HL-60 (cell line): ENCODE results near the gene TTC34.

Experiments used
- DNase-seq, 2 experiments: peaks; one replicate each; pipeline ENCODE4 v3.0.0-alpha.2; 2010 to 2020; ENCODE audit warnings: low read depth in 1 of 2, low spot score in 1 of 2
- H3K27ac ChIP-seq: fragments of 250-450 bp; sonication (Bioruptor Pico); replicated peaks from 2 replicates; pipeline ENCODE4 v1.5.1; 2020; ENCODE audit warnings: mild to moderate bottlenecking, moderate library complexity
- H3K27me3 ChIP-seq: fragments of 250-450 bp; sonication (Bioruptor Pico); 2 replicates; pipeline ENCODE4 v1.5.1; 2021; ENCODE audit warnings: mild to moderate bottlenecking, moderate library complexity; ENCODE audit not compliant: insufficient read depth, poor library complexity, severe bottlenecking
- H3K4me3 ChIP-seq: replicated peaks from 2 replicates; pipeline ENCODE4 v1.5.1; 2011; ENCODE audit warnings: mild to moderate bottlenecking, control low read depth, low read length; ENCODE audit not compliant: insufficient read depth
- CTCF ChIP-seq: IDR thresholded peaks from one replicate; pipeline ENCODE4 v1.5.1; 2011; ENCODE audit warnings: low read length, control low read depth, inconsistent platforms; ENCODE audit not compliant: insufficient read depth
- GABPA ChIP-seq: IDR thresholded peaks from 2 replicates; pipeline ENCODE4 v1.6.1; 2012; ENCODE audit warnings: low read depth
- POLR2AphosphoS5 ChIP-seq: IDR thresholded peaks from 2 replicates; pipeline ENCODE4 v1.6.1; 2012; ENCODE audit warnings: low read depth
- REST ChIP-seq: IDR thresholded peaks from 2 replicates; pipeline ENCODE4 v1.6.1; 2012; ENCODE audit warnings: low read depth; ENCODE audit not compliant: insufficient replicate concordance
- SPI1 ChIP-seq: IDR thresholded peaks from 2 replicates; pipeline ENCODE4 v1.6.1; 2012; ENCODE audit warnings: low read depth, mild to moderate bottlenecking, borderline replicate concordance

Gene TTC34

GRCh38 chr1:2614145-2614544 lies 187.3 kb downstream of the TTC34 start:
- no peak for DNase-seq
- Histone ChIP-seq H3K27ac (no peak overlapping the region), H3K27me3 (no peaks in the 10 kb centered on the region), H3K4me3 (no peak overlapping the region)
- no peak for TF ChIP-seq GABPA
- TF ChIP-seq CTCF = no peak
- no peak for TF ChIP-seq POLR2AphosphoS5
- no peak for TF ChIP-seq SPI1
- no peak for TF ChIP-seq REST

- no peaks in the 10 kb centered on the region for H3K27me3 ChIP-seq
- H3K27ac ChIP-seq = no peak overlapping the region
- DNase-seq = no peak
- H3K4me3 ChIP-seq = no peak overlapping the region
- TF ChIP-seq SPI1 (no peak), GABPA (no peak), CTCF (no peak), POLR2AphosphoS5 (no peak), REST (no peak)
Measured at GRCh38 chr1:2612591-2613365, 188.7 kb downstream of the TTC34 start.

GRCh38 chr1:2611621-2612437 lies 189.7 kb downstream of the TTC34 start:
- DNase-seq = no peak
- no peak overlapping the region for H3K27ac ChIP-seq
- TF ChIP-seq CTCF (no peak), REST (no peak), GABPA (no peak), SPI1 (no peak), POLR2AphosphoS5 (no peak)
- no peaks in the 10 kb centered on the region for H3K27me3 ChIP-seq
- no peak overlapping the region for H3K4me3 ChIP-seq
